Hepatocyte (in vitro differentiated cells): ENCODE data around the gene BBS9. TPM values are rescaled to one million over a fixed set of nuclear protein-coding genes. Genes with fewer than 3 reads are reported as not detected.
"Not testable (repeated sequence)": the region's sequence is repeated elsewhere in the genome, so short reads cannot be mapped to it uniquely, and the experiment has no call there.

ENCODE experiments used
- DNase-seq: peaks from one replicate; pipeline ENCODE4 v3.0.0-alpha.2; 2016; ENCODE audit warnings: low spot score
- H2AFZ ChIP-seq: fragments of 200-600 bp; sonication (generic); 2 replicates; pipeline ENCODE4 v1.6.0; 2016; ENCODE audit warnings: antibody characterized with exemption, mild to moderate bottlenecking
- H3K27ac ChIP-seq: fragments of 200-600 bp; sonication (generic); 2 replicates; pipeline ENCODE4 v1.5.1; 2016; ENCODE audit warnings: mild to moderate bottlenecking
- H3K27me3 ChIP-seq: fragments of 200-600 bp; sonication (generic); 2 replicates; pipeline ENCODE4 v1.6.1; 2016
- H3K36me3 ChIP-seq: fragments of 200-600 bp; sonication (generic); replicated peaks from 2 replicates; pipeline ENCODE4 v1.5.1; 2016; ENCODE audit warnings: low read depth; ENCODE audit not compliant: insufficient read depth
- H3K4me1 ChIP-seq: fragments of 200-600 bp; sonication (generic); 2 replicates; pipeline ENCODE4 v1.5.1; 2016; ENCODE audit warnings: mild to moderate bottlenecking, moderate library complexity; ENCODE audit not compliant: insufficient read depth
- H3K4me2 ChIP-seq: fragments of 200-600 bp; sonication (generic); 2 replicates; pipeline ENCODE4 v1.6.0; 2016
- H3K4me3 ChIP-seq: fragments of 200-600 bp; sonication (generic); 2 replicates; pipeline ENCODE4 v1.5.1; 2016; ENCODE audit warnings: mild to moderate bottlenecking
- H3K79me2 ChIP-seq: fragments of 200-600 bp; sonication (generic); 2 replicates; pipeline ENCODE4 v1.6.0; 2017; ENCODE audit warnings: mild to moderate bottlenecking
- H3K9me2 ChIP-seq: fragments of 200-600 bp; sonication (generic); replicated peaks from 2 replicates; pipeline ENCODE4 v1.6.0; 2017; ENCODE audit warnings: mild to moderate bottlenecking; ENCODE audit not compliant: insufficient read depth
- H3K9me3 ChIP-seq: fragments of 200-600 bp; sonication (generic); 2 replicates; pipeline ENCODE4 v1.5.1; 2016; ENCODE audit warnings: low read depth, mild to moderate bottlenecking
- H4K20me1 ChIP-seq: fragments of 200-600 bp; sonication (generic); 2 replicates; pipeline ENCODE4 v1.6.0; 2016; ENCODE audit warnings: mild to moderate bottlenecking; ENCODE audit not compliant: insufficient read depth, poor library complexity, severe bottlenecking
- EZH2 ChIP-seq: fragments of 200-600 bp; sonication (generic); IDR thresholded peaks from 2 replicates; pipeline ENCODE4 v1.6.1; 2016; ENCODE audit warnings: antibody characterized with exemption, mild to moderate bottlenecking, borderline replicate concordance
- EZH2phosphoT487 ChIP-seq: fragments of 200-600 bp; sonication (generic); IDR thresholded peaks from one replicate; pipeline ENCODE4 v1.6.1; 2018; ENCODE audit warnings: antibody characterized with exemption, mild to moderate bottlenecking, low read depth, moderate library complexity; ENCODE audit not compliant: unreplicated experiment, severe bottlenecking
- WGBS: methylation state at CpG from one replicate; pipeline ENCODE4 v1.1.6; 2016; ENCODE audit warnings: low lambda C conversion rate; ENCODE audit errors: missing lambda C conversion rate; 5-methylcytosine and 5-hydroxymethylcytosine counted together
- polyA plus RNA-seq: library from polyadenylated mRNA; unstranded; fragments of >200 nt; fragmentation: Nextera tagmentation; extraction: Ambion mirVana; gene quantifications from 2 replicates; pipeline ENCODE4 v1.2.1, GENCODE V29; 2016
- total RNA-seq: library from RNA; depleted of rRNA; stranded (reverse); fragments of >200 nt; gene quantifications from 2 replicates; pipeline ENCODE4 v1.2.3, GENCODE V29; 2014
- TF ChIP-seq, protein P1 (sequence below): fragments of 200-600 bp; sonication (generic); IDR thresholded peaks from 2 replicates; pipeline ENCODE4 v1.5.1; 2016; ENCODE audit warnings: antibody characterized with exemption, mild to moderate bottlenecking; ENCODE audit not compliant: poor library complexity

The BBS9 gene
- total and polyA plus RNA-seq, 2 experiments from 2014 or later: 10.1 to 12.3 TPM

DNA sequence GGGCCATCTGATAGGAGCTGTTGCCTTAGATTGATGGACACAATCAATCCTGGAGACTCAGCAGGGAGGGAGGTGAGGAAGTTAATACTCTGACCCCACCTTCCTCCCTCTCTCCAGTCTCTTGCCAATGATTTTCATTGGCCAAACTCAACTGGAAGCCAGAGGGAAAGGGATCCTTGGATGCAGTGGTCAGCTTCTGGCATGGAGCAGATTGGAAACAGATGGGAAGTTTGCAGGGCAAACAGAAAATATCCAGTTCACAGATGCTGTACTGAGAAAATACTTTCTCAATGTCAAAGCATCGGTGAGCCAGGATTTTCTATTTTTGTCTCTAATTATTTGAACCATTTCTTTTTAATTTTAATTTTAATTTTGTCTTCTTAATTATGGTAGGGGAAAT, 170.8 kb downstream of the BBS9 start:
- 100% methylated on average over 1 of the region's 1 CpG for WGBS
- TF ChIP-seq EZH2 (no peak), EZH2phosphoT487 (no peak)
- TF ChIP-seq, protein P1, sequence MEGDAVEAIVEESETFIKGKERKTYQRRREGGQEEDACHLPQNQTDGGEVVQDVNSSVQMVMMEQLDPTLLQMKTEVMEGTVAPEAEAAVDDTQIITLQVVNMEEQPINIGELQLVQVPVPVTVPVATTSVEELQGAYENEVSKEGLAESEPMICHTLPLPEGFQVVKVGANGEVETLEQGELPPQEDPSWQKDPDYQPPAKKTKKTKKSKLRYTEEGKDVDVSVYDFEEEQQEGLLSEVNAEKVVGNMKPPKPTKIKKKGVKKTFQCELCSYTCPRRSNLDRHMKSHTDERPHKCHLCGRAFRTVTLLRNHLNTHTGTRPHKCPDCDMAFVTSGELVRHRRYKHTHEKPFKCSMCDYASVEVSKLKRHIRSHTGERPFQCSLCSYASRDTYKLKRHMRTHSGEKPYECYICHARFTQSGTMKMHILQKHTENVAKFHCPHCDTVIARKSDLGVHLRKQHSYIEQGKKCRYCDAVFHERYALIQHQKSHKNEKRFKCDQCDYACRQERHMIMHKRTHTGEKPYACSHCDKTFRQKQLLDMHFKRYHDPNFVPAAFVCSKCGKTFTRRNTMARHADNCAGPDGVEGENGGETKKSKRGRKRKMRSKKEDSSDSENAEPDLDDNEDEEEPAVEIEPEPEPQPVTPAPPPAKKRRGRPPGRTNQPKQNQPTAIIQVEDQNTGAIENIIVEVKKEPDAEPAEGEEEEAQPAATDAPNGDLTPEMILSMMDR: no peak

GRCh38 chr7:33300742-33301141, 171.4 kb downstream of the BBS9 start:
- H4K20me1 ChIP-seq: no peaks in the 10 kb centered on the region
- H3K36me3 ChIP-seq: no peaks in the 10 kb centered on the region
- H3K4me1 ChIP-seq: no peaks in the 10 kb centered on the region
- no peak for DNase-seq
- no peaks in the 10 kb centered on the region for H3K79me2 ChIP-seq
- TF ChIP-seq, protein P1: no peak
- no peak for TF ChIP-seq EZH2
- TF ChIP-seq EZH2phosphoT487: no peak
- no peaks in the 10 kb centered on the region for H3K27me3 ChIP-seq
- no peak overlapping the region for H3K27ac ChIP-seq
- H3K4me3 ChIP-seq: no peak overlapping the region
- peaks cover 6% of the 10 kb centered on the region for H3K9me3 ChIP-seq
- no peaks in the 10 kb centered on the region for H3K9me2 ChIP-seq
- no peak overlapping the region for H2AFZ ChIP-seq
- no peak overlapping the region for H3K4me2 ChIP-seq

More for the DNA sequence above, 170.8 kb downstream of the BBS9 start:
- Histone ChIP-seq H3K36me3 (no peaks in the 10 kb centered on the region), H3K9me2 (no peaks in the 10 kb centered on the region), H3K9me3 (peaks cover 6% of the 10 kb centered on the region), H3K4me3 (no peak overlapping the region), H3K79me2 (no peaks in the 10 kb centered on the region), H2AFZ (no peak overlapping the region), H3K4me1 (no peaks in the 10 kb centered on the region), H3K27ac (no peak overlapping the region), H3K4me2 (no peak overlapping the region), H4K20me1 (no peaks in the 10 kb centered on the region), H3K27me3 (no peaks in the 10 kb centered on the region)
- no peak for DNase-seq

DNA sequence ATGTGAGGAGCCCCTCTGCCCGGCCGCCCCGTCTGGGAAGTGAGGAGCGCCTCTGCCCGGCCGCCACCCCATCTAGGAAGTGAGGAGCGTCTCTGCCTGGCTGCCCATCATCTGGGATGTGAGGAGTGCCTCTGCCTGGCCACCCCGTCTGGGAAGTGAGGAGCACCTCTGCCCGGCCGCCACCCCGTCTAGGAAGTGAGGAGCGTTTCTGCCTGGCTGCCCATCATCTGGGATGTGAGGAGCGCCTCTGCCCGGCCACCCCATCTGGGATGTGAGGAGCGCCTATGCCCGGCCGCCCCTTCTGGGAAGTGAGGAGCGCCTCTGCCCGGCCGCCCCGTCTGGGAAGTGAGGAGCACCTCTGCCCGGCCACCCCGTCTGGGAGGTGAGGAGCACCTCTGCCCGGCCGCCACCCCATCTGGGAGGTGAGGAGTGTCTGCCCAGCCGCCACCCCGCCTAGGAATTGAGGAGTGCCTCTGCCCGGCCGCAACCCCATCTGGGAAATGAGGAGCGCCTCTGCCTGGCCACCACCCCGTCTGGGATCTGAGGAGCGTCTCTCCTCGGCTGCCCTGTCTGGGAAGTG, 174.7 kb downstream of the BBS9 start:
- 99% methylated on average over 16 of the region's 33 CpGs for WGBS

GRCh38 chr7:33307205-33307604, 177.8 kb downstream of the BBS9 start:
- Histone ChIP-seq H3K36me3 (no peaks in the 10 kb centered on the region), H3K4me1 (no peaks in the 10 kb centered on the region), H3K27ac (no peak overlapping the region), H3K9me2 (no peaks in the 10 kb centered on the region), H2AFZ (no peak overlapping the region), H3K4me3 (no peak overlapping the region), H3K79me2 (no peaks in the 10 kb centered on the region), H3K4me2 (no peak overlapping the region), H3K9me3 (no peaks in the 10 kb centered on the region), H4K20me1 (no peaks in the 10 kb centered on the region), H3K27me3 (no peaks in the 10 kb centered on the region)
- TF ChIP-seq EZH2phosphoT487: no peak
- TF ChIP-seq EZH2: no peak
- TF ChIP-seq, protein P1: no peak
- DNase-seq: no peak

More for the DNA sequence above, 174.7 kb downstream of the BBS9 start:
- H3K4me2 ChIP-seq, H2AFZ ChIP-seq, H3K79me2 ChIP-seq, H3K36me3 ChIP-seq, H3K9me3 ChIP-seq, H3K27me3 ChIP-seq, H3K9me2 ChIP-seq, H3K4me1 ChIP-seq, H4K20me1 ChIP-seq, DNase-seq, H3K4me3 ChIP-seq, H3K27ac ChIP-seq: not testable (repeated sequence)
